Transverse colon (tissue), 4 donors: Measurements from ENCODE around the gene ANAPC10.

Experiments used
- EP300 ChIP-seq: sonication (generic); formaldehyde crosslinking; IDR thresholded peaks from one replicate; pipeline ENCODE4 v1.6.1; 2017; ENCODE audit warnings: antibody characterized with exemption, low read depth
- POLR2A ChIP-seq: fragments of 450-650 bp; IDR thresholded peaks from one replicate; pipeline ENCODE4 v1.6.1; 2016; ENCODE audit warnings: antibody characterized with exemption, mild to moderate bottlenecking, moderate library complexity
- POLR2AphosphoS5 ChIP-seq, 3 donors: sonication (generic); formaldehyde crosslinking; IDR thresholded peaks; one replicate each; pipeline ENCODE4 v1.6.1; 2016; ENCODE audit warnings: antibody characterized with exemption in 3 of 3
- TF ChIP-seq, protein P1 (sequence below), 5 experiments: fragments of 200-600 bp in 3 of 5; fragments of 450-650 bp in 2 of 5; sonication (generic) in 3 of 5; IDR thresholded peaks; 1 replicate in 2 of 5; 2 replicates in 3 of 5; pipeline ENCODE4 v1.5.1; 2016 to 2017; ENCODE audit warnings: antibody characterized with exemption in 5 of 5, inconsistent platforms in 3 of 5, mild to moderate bottlenecking in 2 of 5, moderate library complexity in 1 of 5

- TF ChIP-seq, protein P1, sequence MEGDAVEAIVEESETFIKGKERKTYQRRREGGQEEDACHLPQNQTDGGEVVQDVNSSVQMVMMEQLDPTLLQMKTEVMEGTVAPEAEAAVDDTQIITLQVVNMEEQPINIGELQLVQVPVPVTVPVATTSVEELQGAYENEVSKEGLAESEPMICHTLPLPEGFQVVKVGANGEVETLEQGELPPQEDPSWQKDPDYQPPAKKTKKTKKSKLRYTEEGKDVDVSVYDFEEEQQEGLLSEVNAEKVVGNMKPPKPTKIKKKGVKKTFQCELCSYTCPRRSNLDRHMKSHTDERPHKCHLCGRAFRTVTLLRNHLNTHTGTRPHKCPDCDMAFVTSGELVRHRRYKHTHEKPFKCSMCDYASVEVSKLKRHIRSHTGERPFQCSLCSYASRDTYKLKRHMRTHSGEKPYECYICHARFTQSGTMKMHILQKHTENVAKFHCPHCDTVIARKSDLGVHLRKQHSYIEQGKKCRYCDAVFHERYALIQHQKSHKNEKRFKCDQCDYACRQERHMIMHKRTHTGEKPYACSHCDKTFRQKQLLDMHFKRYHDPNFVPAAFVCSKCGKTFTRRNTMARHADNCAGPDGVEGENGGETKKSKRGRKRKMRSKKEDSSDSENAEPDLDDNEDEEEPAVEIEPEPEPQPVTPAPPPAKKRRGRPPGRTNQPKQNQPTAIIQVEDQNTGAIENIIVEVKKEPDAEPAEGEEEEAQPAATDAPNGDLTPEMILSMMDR (IDR thresholded peaks at IDR 0.05), result no peak
- TF ChIP-seq POLR2AphosphoS5 (IDR thresholded peaks at IDR 0.05), result no peak
- TF ChIP-seq EP300, result no peak
- TF ChIP-seq POLR2A, result no peak
Measured at GRCh38 chr4:145083891-145084605, 13.9 kb downstream of the ANAPC10 start.
